PC-9 (cell line): ENCODE measurements around the gene USF3.

ENCODE experiments used
- EZH2 ChIP-seq: fragments of 200-600 bp; sonication (generic); IDR thresholded peaks from 2 replicates; pipeline ENCODE4 v1.8.0; 2017; ENCODE audit warnings: antibody characterized with exemption, low read depth
- TF ChIP-seq, protein P1 (sequence below): fragments of 200-600 bp; sonication (generic); conservative IDR thresholded peaks from 2 replicates; pipeline ENCODE4 v1.6.1; 2017; ENCODE audit warnings: mixed run types, antibody characterized with exemption, mild to moderate bottlenecking, moderate library complexity

- TF ChIP-seq, protein P1, sequence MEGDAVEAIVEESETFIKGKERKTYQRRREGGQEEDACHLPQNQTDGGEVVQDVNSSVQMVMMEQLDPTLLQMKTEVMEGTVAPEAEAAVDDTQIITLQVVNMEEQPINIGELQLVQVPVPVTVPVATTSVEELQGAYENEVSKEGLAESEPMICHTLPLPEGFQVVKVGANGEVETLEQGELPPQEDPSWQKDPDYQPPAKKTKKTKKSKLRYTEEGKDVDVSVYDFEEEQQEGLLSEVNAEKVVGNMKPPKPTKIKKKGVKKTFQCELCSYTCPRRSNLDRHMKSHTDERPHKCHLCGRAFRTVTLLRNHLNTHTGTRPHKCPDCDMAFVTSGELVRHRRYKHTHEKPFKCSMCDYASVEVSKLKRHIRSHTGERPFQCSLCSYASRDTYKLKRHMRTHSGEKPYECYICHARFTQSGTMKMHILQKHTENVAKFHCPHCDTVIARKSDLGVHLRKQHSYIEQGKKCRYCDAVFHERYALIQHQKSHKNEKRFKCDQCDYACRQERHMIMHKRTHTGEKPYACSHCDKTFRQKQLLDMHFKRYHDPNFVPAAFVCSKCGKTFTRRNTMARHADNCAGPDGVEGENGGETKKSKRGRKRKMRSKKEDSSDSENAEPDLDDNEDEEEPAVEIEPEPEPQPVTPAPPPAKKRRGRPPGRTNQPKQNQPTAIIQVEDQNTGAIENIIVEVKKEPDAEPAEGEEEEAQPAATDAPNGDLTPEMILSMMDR, result no peak
- no peak for TF ChIP-seq EZH2
Observed at GRCh38 chr3:113638910-113639309, 57.5 kb downstream of the USF3 start.
